ENCODE measurements around the gene RIN3. TPM values are rescaled to one million over a fixed set of nuclear protein-coding genes. Genes with fewer than 3 reads are reported as not detected.
A peak's percentile ranks its signal among the peaks of the same experiment; 100 is the strongest.

Gene RIN3
- total and polyA plus RNA-seq, 8 donors: 13.8 to 54.8 (median 18.0) TPM

GRCh38 chr14:92633274-92633616 is 119.7 kb downstream of the RIN3 start:
- H3K4me3 ChIP-seq: peak overlapping the region in 1 of 2 donors; percentile 18
- peak overlapping the region in 1 of 2 donors; percentile 82 for H3K27ac ChIP-seq

GRCh38 chr14:92633724-92634123 is 120.1 kb downstream of the RIN3 start:
- Histone ChIP-seq H3K27me3 (no peaks in the 10 kb centered on the region), H3K27ac (peak overlapping the region in 1 of 2 donors; percentile 82), H3K4me3 (peak overlapping the region in 1 of 2 donors; percentile 18), H3K4me1 (peaks cover 0 to 42% of the 10 kb centered on the region in 2 donors), H3K36me3 (peaks cover 0 to 2% of the 10 kb centered on the region in 2 donors), H3K9me3 (no peaks in the 10 kb centered on the region)
- ATAC-seq (no peak), DNase-seq (no peak)
- intact Hi-C loops (cut with DNase I): no loop called here
- no peak for TF ChIP-seq CTCF (IDR thresholded peaks at IDR 0.05)

More at GRCh38 chr14:92633274-92633616, 119.7 kb downstream of the RIN3 start:
- Histone ChIP-seq H3K36me3 (no peaks in the 10 kb centered on the region), H3K27me3 (no peaks in the 10 kb centered on the region), H3K9me3 (peaks cover 0 to 1% of the 10 kb centered on the region in 2 donors), H3K4me1 (peaks cover 0 to 42% of the 10 kb centered on the region in 2 donors)
- intact Hi-C loops (cut with DNase I): no loop called here
- TF ChIP-seq CTCF (IDR thresholded peaks at IDR 0.05): no peak
- peak; percentile 69 for ATAC-seq
- peak in 2 of 4 donors; percentile 54 to 84 for DNase-seq

GRCh38 chr14:92635031-92635430 is 121.5 kb downstream of the RIN3 start:
- no peak for TF ChIP-seq CTCF (IDR thresholded peaks at IDR 0.05)

GRCh38 chr14:92635896-92636295 is 122.3 kb downstream of the RIN3 start:
- H3K27ac ChIP-seq: no peak overlapping the region
- peaks cover 0 to 29% of the 10 kb centered on the region in 2 donors for H3K4me1 ChIP-seq
- TF ChIP-seq CTCF (IDR thresholded peaks at IDR 0.05): no peak
- no peaks in the 10 kb centered on the region for H3K27me3 ChIP-seq
- DNase-seq (no peak), ATAC-seq (no peak)
- peaks cover 0 to 10% of the 10 kb centered on the region in 2 donors for H3K36me3 ChIP-seq
- intact Hi-C loops (cut with DNase I): no loop called here
- H3K4me3 ChIP-seq: no peak overlapping the region
- no peaks in the 10 kb centered on the region for H3K9me3 ChIP-seq

More at GRCh38 chr14:92635031-92635430, 121.5 kb downstream of the RIN3 start:
- DNase-seq: no peak
- Histone ChIP-seq H3K4me3 (no peak overlapping the region), H3K27me3 (no peaks in the 10 kb centered on the region), H3K27ac (no peak overlapping the region), H3K4me1 (peaks cover 0 to 38% of the 10 kb centered on the region in 2 donors), H3K9me3 (no peaks in the 10 kb centered on the region), H3K36me3 (peaks cover 0 to 8% of the 10 kb centered on the region in 2 donors)
- no peak for ATAC-seq
- intact Hi-C loops (cut with DNase I): no loop called here

- Histone ChIP-seq H3K4me3 (no peak overlapping the region), H3K4me1 (peaks cover 0 to 28% of the 10 kb centered on the region in 2 donors), H3K27me3 (no peaks in the 10 kb centered on the region), H3K27ac (no peak overlapping the region), H3K9me3 (no peaks in the 10 kb centered on the region), H3K36me3 (peaks cover 0 to 23% of the 10 kb centered on the region in 2 donors)
- ATAC-seq (no peak), DNase-seq (peak in 2 of 4 donors; percentile 39 to 72)
- TF ChIP-seq CTCF (IDR thresholded peaks at IDR 0.05): no peak
- intact Hi-C loops (cut with DNase I): no loop called here
Measured at GRCh38 chr14:92637228-92637627, 123.6 kb downstream of the RIN3 start.
